ENCODE data around the gene EEIG1.

DNA sequence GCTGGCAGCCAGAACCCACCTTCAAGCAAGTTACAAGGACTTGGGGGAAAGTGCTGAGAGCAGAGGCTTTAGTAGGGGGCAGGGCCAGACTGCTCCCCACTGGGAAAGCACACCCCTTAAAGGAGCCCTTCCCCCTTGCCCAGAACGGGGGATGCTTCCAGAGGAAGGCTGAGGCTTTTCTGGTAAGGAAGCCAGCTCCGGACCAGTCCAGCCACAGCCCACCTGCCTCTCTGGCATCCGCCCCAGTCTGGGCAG is 38.9 kb downstream of the EEIG1 start:
- TF ChIP-seq POLR2A (IDR thresholded peaks at IDR 0.05) = no peak
- TF ChIP-seq, protein P1, sequence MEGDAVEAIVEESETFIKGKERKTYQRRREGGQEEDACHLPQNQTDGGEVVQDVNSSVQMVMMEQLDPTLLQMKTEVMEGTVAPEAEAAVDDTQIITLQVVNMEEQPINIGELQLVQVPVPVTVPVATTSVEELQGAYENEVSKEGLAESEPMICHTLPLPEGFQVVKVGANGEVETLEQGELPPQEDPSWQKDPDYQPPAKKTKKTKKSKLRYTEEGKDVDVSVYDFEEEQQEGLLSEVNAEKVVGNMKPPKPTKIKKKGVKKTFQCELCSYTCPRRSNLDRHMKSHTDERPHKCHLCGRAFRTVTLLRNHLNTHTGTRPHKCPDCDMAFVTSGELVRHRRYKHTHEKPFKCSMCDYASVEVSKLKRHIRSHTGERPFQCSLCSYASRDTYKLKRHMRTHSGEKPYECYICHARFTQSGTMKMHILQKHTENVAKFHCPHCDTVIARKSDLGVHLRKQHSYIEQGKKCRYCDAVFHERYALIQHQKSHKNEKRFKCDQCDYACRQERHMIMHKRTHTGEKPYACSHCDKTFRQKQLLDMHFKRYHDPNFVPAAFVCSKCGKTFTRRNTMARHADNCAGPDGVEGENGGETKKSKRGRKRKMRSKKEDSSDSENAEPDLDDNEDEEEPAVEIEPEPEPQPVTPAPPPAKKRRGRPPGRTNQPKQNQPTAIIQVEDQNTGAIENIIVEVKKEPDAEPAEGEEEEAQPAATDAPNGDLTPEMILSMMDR (IDR thresholded peaks at IDR 0.05) = no peak
